Cardiac fibroblast (primary cell): ENCODE data around the gene TOR1B.
"Not testable (repeated sequence)": the region's sequence is repeated elsewhere in the genome, so short reads cannot be mapped to it uniquely, and the experiment has no call there.

Source experiments
- DNase-seq, 2 donors: peaks; one replicate each; pipeline versions ENCODE4 v3.0.0 to v3.0.0-alpha.2; 2010; ENCODE audit warnings: low read depth in 2 of 2
- H3K4me3 ChIP-seq, 2 donors: replicated peaks in 1 of 2; 1 replicate in 1 of 2; 2 replicates in 1 of 2; pipeline ENCODE4 v1.5.1; 2011; ENCODE audit warnings: low read depth in 2 of 2, low read length in 2 of 2, mild to moderate bottlenecking in 2 of 2, moderate library complexity in 1 of 2
- CTCF ChIP-seq: IDR thresholded peaks from one replicate; pipeline ENCODE4 v1.5.1; 2011; ENCODE audit warnings: low read depth, mild to moderate bottlenecking, low read length, inconsistent platforms

Gene TOR1B

GRCh38 chr9:129761293-129761900 lies 41.6 kb upstream of the TOR1B start:
- DNase-seq = peak; percentile 76 to 86
- no peak for TF ChIP-seq CTCF
- H3K4me3 ChIP-seq = no peak overlapping the region

GRCh38 chr9:129761901-129762369 lies 41.0 kb upstream of the TOR1B start:
- no peak for TF ChIP-seq CTCF
- H3K4me3 ChIP-seq = no peak overlapping the region
- peak; percentile 81 to 82 for DNase-seq

- peak; percentile 94 to 95 for DNase-seq
Measured at GRCh38 chr9:129762370-129762984, 40.5 kb upstream of the TOR1B start.

GRCh38 chr9:129762985-129763926 lies 39.7 kb upstream of the TOR1B start:
- H3K4me3 ChIP-seq = no peak overlapping the region
- no peak for TF ChIP-seq CTCF
- DNase-seq = peak; percentile 82 to 92

More at GRCh38 chr9:129762370-129762984, 40.5 kb upstream of the TOR1B start:
- not testable (repeated sequence) for H3K4me3 ChIP-seq

- DNase-seq = no peak
- no peak overlapping the region for H3K4me3 ChIP-seq
- no peak for TF ChIP-seq CTCF
Measured at GRCh38 chr9:129765764-129766317, 37.1 kb upstream of the TOR1B start.

GRCh38 chr9:129768486-129768885 lies 34.5 kb upstream of the TOR1B start:
- H3K4me3 ChIP-seq = no peak overlapping the region
- no peak for DNase-seq
- no peak for TF ChIP-seq CTCF
